ENCODE measurements around the gene DUSP14.
"Not testable (repeated sequence)": the region's sequence is repeated elsewhere in the genome, so short reads cannot be mapped to it uniquely, and the experiment has no call there.

The DUSP14 gene

DNA sequence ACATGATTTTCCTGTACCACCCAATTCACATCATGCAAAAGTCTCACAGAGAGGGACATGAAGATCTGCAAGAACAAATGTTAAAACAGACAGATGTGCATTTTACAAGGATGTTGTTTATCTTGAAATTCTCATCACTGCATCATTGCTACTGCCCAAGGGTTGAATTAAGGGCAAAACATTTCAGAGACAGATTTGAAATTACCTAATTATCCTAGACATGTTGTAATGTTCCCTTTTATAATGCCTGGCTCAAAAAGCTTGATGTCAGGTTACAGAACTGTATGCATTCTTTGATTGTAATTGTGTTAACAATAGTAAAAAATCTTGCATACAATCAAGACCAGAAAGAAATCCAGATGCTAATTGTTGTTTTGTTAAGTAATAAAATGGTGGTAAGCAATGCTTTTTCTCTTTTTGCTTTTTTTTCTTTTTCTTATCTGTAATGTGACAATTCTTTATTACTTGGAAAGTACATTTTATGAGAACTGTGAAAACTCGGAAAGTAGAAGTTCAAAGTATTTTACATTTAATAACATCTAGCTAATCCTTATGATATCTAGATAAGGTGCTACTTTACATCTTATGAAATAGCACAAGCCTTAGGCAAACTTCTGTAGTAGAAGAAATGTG is 3.6 kb upstream of the DUSP14 start:
- no peak for DNase-seq

- DNase-seq = peak in 1 of 2 experiments; percentile 23
Observed at GRCh38 chr17:37488009-37488604, 1.6 kb upstream of the DUSP14 start.

GRCh38 chr17:37488607-37489196 is 989 bp upstream of the DUSP14 start:
- DNase-seq = peak in 1 of 2 experiments; percentile 67

DNA sequence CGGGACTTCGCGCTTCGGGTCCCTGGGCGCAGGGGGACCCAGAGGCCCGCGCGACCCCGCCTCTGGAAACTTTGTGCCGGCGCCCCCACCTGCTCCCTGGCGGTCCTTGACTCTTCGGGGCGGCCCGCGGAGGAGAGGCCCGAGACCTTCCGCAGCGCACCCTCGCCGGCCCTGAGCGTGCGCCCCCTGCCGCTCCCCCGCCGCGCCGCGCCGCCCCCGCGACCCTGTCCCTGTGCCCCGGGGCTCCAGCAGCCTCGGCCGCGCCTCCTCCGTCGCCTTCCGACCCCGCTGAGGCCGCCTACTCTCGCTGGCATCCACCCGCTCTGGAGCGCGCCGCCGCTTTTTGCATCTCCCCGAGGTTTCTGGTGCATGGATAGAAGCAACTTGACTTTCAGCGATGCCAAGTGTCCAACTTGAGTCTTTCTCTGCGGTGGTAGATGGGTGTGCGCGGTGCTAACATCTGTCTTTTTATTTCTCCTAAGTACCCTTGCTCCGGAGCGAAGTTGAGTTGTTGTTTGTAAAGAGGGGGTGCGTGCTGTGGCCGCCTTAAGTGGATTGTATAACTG is 414 bp downstream of the DUSP14 start:
- DNase-seq = peak; percentile 11 to 53

- no peak for DNase-seq
Observed at GRCh38 chr17:37490638-37491614, 1.2 kb downstream of the DUSP14 start.

DNA sequence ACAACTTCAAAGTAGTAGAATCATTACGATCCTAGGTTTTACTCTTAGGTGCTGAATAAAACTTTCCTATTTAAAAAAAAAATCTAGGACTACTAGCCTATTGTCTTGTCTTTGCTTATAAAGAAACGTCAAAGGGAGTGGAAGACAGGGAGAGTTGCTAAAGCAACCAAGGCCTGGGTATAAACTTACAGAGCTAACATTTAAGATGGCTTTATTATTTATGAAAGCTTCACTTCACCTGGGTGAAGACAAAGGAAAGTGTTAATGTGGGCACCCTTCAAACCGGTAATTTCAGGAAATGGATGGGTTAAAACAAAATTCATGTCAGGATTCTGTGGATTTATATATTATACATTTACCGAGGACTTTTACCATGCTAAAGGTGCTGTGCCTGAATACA is 2.5 kb downstream of the DUSP14 start:
- DNase-seq = no peak

DNA sequence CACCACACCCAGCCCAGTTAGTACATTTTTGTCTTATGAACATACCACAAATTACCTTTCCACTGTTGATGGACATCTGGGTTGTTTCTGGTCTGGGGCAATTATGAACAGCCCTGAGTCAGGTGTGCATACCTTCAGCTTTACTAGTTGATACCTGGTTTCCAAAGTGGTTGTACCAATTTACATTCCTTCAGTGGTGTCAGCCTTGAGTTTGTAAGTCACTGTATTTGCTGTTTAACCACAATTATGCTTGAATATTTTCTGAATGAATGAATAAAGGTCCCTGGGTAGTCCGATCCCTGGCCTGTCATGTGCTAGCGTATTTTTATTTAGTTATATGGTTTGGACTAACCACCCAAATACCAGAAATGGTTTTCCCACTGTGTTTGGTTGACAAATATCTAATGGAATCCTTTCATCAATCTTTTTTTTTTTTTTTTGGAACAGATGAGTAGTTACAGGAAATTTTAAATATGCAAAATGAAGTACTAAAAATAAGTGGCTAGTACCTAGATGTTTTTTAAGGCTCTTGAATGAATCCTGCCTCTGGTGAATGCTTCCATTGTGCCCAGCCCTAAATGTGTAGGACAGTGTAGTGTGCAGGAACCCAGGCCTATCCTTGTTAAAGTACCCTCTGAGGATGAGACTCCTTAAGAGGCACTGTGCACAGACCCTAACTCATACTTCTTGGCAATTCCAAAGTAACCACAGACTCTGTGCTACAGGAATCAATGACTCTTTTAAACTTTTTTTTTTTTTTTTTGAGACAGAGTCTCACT is 3.7 kb downstream of the DUSP14 start:
- DNase-seq = no peak

DNA sequence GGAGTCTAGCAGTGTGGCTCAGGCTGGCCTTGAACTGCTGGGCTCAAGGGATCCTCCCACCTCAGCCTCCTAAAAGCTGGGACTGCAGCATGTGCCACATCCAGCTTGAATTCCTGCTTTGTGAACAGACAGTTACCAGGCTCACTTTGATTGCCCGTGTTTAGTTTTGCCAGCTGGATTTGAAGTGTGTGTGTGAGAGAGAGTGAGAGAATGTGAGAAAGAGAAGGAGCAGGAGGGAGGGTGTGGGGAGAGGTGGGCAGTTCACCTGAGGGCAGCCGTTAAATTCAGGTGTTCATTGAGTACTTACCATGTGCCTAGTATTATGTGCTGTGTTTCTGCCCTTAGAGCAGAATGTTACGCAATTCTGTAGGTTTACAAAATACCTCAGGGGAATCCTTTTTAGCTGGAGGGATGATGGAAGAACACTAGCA is 4.7 kb downstream of the DUSP14 start:
- no peak for DNase-seq

DNA sequence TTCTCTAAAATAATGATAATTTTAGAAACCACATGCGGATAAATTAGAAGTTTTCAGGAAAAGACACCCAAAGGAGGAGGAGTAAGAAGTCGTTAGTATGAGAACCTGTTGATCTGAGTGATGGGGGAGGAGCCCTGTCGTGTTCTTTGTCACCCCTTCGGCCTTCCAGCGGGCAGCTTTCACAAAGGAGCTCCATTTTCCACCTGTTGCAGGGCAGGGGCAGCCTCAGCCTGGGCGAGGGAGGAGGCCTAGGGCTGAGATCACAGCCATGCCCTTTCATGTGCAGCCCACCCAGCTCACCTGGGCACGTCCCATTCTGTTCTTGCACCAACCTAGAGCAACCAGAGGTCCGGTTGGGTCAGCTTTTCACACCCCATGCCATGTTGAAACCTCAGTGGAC is 5.3 kb downstream of the DUSP14 start:
- DNase-seq = no peak

GRCh38 chr17:37500378-37500777 is 10.7 kb downstream of the DUSP14 start:
- DNase-seq = no peak

GRCh38 chr17:37502009-37502936 is 12.6 kb downstream of the DUSP14 start:
- no peak for DNase-seq

- DNase-seq = no peak
Observed at GRCh38 chr17:37503148-37503547, 13.5 kb downstream of the DUSP14 start.

- no peak for DNase-seq
Observed at GRCh38 chr17:37505333-37505732, 15.6 kb downstream of the DUSP14 start.

DNA sequence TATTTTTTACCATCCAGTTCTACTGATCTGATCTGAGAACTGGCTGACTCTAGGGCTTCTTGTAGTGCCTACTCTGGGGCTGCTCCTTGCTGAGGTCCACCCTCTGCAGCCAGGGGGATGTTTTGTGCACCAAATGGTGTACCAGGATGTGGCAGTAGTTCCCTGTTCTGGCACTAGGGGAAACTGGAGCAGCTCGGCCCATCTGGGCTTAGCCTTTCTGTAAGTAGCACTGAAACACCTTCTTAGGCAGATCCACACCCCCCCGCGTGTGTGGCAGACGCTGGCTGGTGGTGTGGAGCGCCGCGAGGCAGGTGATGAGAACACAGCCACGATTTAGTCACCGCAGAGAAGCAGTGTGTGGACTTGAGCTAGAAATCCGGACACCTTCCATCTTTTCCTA is 17.0 kb downstream of the DUSP14 start:
- no peak for DNase-seq

DNA sequence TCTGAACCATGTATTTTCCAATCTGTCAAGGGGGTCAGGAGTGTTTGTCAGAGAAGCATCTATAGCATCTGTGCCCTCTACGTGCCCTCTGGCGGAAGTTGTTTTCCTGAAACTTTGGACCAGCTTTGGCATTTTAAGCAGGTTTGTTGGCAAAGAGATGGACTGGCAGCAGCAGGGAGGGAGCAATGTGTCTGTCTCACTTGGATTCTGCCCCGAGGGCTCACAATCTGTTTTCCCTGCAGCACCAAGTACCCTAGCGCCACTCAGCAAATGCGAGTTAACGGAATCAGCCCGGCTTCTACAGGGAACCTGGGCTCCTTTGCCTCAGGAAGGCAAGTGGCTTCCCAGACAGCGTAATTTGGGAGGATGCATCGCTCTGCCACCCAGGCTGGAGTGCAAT is 17.4 kb downstream of the DUSP14 start:
- DNase-seq = no peak

DNA sequence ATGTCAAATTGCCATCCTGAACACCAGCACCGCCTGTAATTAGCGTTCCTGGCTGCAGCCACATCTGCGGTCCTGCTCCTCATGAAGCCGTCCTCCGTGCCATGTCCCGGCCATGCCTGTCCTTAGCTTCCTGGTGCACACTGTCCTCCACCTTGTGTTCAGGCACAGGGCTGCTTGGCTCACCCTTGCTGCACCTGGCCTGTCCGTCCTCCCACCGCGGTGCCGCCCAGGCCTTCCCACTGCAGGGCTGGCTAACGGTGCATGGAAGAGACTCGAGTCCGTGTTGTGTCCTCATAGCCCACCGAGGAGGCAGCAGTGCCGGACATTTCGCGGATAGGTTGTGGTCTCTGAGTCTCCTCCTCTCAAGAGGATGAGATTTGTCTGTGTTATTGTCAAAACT is 20.4 kb downstream of the DUSP14 start:
- DNase-seq = no peak

- DNase-seq = not testable (repeated sequence)
Observed at GRCh38 chr17:37511642-37512041, 22.0 kb downstream of the DUSP14 start.

DNA sequence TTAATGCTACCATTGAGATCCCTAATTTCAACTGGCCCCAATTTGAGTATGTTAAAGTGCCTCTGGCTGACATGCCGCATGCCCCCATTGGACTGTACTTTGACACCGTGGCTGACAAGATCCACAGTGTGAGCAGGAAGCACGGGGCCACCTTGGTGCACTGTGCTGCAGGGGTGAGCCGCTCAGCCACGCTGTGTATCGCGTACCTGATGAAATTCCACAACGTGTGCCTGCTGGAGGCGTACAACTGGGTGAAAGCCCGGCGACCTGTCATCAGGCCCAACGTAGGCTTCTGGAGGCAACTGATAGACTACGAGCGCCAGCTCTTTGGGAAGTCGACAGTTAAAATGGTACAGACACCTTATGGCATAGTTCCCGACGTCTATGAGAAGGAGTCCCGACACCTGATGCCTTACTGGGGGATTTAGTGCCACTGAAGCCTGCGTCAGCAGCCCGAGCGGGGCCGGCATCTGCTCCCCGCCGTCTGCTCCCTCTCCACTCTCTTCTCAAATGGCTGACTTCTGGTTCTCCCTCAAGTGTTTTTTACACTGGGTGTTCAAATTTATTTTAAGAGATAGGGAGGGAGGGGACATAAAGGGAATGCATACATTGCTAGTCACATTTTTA is 22.9 kb downstream of the DUSP14 start:
- no peak for DNase-seq

- no peak for DNase-seq
Observed at GRCh38 chr17:37513711-37514110, 24.0 kb downstream of the DUSP14 start.

GRCh38 chr17:37516127-37516571 is 26.5 kb downstream of the DUSP14 start:
- DNase-seq = no peak

Data from NCI-H187 (cell line).